Panc1 (cell line): ENCODE results near the gene JAKMIP3. TPM values are rescaled to one million over a fixed set of nuclear protein-coding genes. Genes with fewer than 3 reads are reported as not detected.

Experiments
- ATAC-seq: fragments of 200-7000 bp; cut with Tn5 transposase; 2 replicates; pipeline ENCODE4 v1.9.1; 2020; ENCODE audit warnings: mild to moderate bottlenecking, moderate library complexity
- BruUV-seq: library from RNA; stranded (reverse); fragments of 400-500 nt; replicated peaks from 2 replicates; lab custom pipeline; 2021; lab: Mats Ljungman, UMichigan
- CTCF ChIA-PET: fragments of 300-600 bp; sonication (Branson Sonifier 250); formaldehyde crosslinking; loops from one replicate; lab custom pipeline; 2022; ENCODE audit warnings: antibody characterized with exemption; lab: Charles Lee
- POLR2A ChIA-PET: fragments of 300-600 bp; sonication (Branson Sonifier 250); formaldehyde crosslinking; loops from one replicate; lab custom pipeline; 2022; ENCODE audit warnings: antibody characterized with exemption; lab: Charles Lee
- DNase-seq: peaks from one replicate; pipeline ENCODE4 v3.0.0-alpha.2; 2010; ENCODE audit warnings: low read depth, low spot score
- H3K27ac ChIP-seq: 2 replicates; pipeline ENCODE4 v1.5.1; 2011; ENCODE audit warnings: mild to moderate bottlenecking, low read length, inconsistent platforms
- H3K27me3 ChIP-seq: fragments of 200-500 bp; sonication (Bioruptor generic); 2 replicates; pipeline ENCODE4 v1.6.0; 2014; ENCODE audit warnings: low read length, inconsistent platforms; ENCODE audit not compliant: control insufficient read depth, insufficient read depth
- H3K36me3 ChIP-seq: fragments of 200-500 bp; sonication (Bioruptor generic); 2 replicates; pipeline ENCODE4 v1.5.1; 2014; ENCODE audit warnings: inconsistent platforms, mild to moderate bottlenecking, low read length, moderate library complexity; ENCODE audit not compliant: control insufficient read depth, insufficient read depth
- H3K4me1 ChIP-seq: 2 replicates; pipeline ENCODE4 v1.5.1; 2011; ENCODE audit warnings: inconsistent platforms, mild to moderate bottlenecking, low read length, moderate library complexity; ENCODE audit not compliant: control insufficient read depth, insufficient read depth
- H3K4me3 ChIP-seq, 2 experiments: 2 replicates each; pipeline ENCODE4 v1.5.1; 2011 to 2012; ENCODE audit warnings: low read depth in 2 of 2, low read length in 2 of 2, mild to moderate bottlenecking in 2 of 2, inconsistent platforms in 1 of 2, moderate library complexity in 1 of 2
- H3K9me3 ChIP-seq: fragments of 200-500 bp; sonication (Bioruptor generic); 2 replicates; pipeline ENCODE4 v1.5.1; 2014; ENCODE audit warnings: low read depth, mild to moderate bottlenecking, inconsistent platforms, low read length, moderate library complexity; ENCODE audit not compliant: control insufficient read depth, insufficient read depth
- POLR2AphosphoS5 ChIP-seq: IDR thresholded peaks from 2 replicates; pipeline ENCODE4 v1.6.1; 2012; ENCODE audit warnings: mild to moderate bottlenecking, low read depth, low read length, moderate library complexity
- SIN3A ChIP-seq: IDR thresholded peaks from 2 replicates; pipeline ENCODE4 v1.6.1; 2012; ENCODE audit warnings: low read depth, mild to moderate bottlenecking, low read length, moderate library complexity, borderline replicate concordance; ENCODE audit not compliant: insufficient read depth
- TCF7L2 ChIP-seq: IDR thresholded peaks from 2 replicates; pipeline ENCODE4 v1.6.1; 2011; ENCODE audit warnings: mild to moderate bottlenecking, low read depth, low read length, inconsistent platforms
- in situ Hi-C: cut with HindIII; loops from 2 replicates; pipeline ENCODE4 v1.10.0; 2016; ENCODE audit warnings: low sequenced_read_pairs, low pct_unique_long_range_greater_than_20kb
- intact Hi-C: fragments of 100-400 bp; cut with micrococcal nuclease; formaldehyde crosslinking; loops from one replicate; pipeline ENCODE4 v1.10.0; 2022; ENCODE audit not compliant: unreplicated experiment
- total RNA-seq: library from RNA; stranded (reverse); gene quantifications from one replicate; pipeline ENCODE4 v1.2.1, GENCODE V29; 2021; ENCODE audit not compliant: unreplicated experiment
- TF ChIP-seq, protein P1 (sequence below), 2 experiments: IDR thresholded peaks; 2 replicates each; pipeline ENCODE4 v1.6.1; 2011 to 2012; ENCODE audit warnings: low read depth in 2 of 2, control low read depth in 1 of 2, low read length in 1 of 2, mild to moderate bottlenecking in 1 of 2, moderate library complexity in 1 of 2; ENCODE audit not compliant: insufficient read depth in 1 of 2

JAKMIP3 gene
- total RNA-seq, 1 experiment from 2014 or later, result 1.5 TPM

GRCh38 chr10:132102717-132103110 is 37.0 kb downstream of the JAKMIP3 start:
- CTCF ChIA-PET, result no interaction called here
- no peaks in the 10 kb centered on the region for H3K9me3 ChIP-seq
- no peak for TF ChIP-seq POLR2AphosphoS5
- no peak for TF ChIP-seq SIN3A
- TF ChIP-seq, protein P1, sequence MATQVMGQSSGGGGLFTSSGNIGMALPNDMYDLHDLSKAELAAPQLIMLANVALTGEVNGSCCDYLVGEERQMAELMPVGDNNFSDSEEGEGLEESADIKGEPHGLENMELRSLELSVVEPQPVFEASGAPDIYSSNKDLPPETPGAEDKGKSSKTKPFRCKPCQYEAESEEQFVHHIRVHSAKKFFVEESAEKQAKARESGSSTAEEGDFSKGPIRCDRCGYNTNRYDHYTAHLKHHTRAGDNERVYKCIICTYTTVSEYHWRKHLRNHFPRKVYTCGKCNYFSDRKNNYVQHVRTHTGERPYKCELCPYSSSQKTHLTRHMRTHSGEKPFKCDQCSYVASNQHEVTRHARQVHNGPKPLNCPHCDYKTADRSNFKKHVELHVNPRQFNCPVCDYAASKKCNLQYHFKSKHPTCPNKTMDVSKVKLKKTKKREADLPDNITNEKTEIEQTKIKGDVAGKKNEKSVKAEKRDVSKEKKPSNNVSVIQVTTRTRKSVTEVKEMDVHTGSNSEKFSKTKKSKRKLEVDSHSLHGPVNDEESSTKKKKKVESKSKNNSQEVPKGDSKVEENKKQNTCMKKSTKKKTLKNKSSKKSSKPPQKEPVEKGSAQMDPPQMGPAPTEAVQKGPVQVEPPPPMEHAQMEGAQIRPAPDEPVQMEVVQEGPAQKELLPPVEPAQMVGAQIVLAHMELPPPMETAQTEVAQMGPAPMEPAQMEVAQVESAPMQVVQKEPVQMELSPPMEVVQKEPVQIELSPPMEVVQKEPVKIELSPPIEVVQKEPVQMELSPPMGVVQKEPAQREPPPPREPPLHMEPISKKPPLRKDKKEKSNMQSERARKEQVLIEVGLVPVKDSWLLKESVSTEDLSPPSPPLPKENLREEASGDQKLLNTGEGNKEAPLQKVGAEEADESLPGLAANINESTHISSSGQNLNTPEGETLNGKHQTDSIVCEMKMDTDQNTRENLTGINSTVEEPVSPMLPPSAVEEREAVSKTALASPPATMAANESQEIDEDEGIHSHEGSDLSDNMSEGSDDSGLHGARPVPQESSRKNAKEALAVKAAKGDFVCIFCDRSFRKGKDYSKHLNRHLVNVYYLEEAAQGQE (IDR thresholded peaks at IDR 0.05; ENCODE audit: insufficient read depth in 1 of 2, low read depth in 2 of 2, low read length in 1 of 2), result no peak
- no peaks in the 10 kb centered on the region for H3K4me1 ChIP-seq
- intact Hi-C loops (no loop called here), in situ Hi-C loops (no loop called here)
- ATAC-seq, result no peak
- POLR2A ChIA-PET, result no interaction called here
- no peaks in the 10 kb centered on the region for H3K36me3 ChIP-seq
- DNase-seq, result no peak
- H3K27me3 ChIP-seq, result no peaks in the 10 kb centered on the region
- H3K27ac ChIP-seq, result no peak overlapping the region
- no TSS peak for BruUV-seq
- no peak overlapping the region for H3K4me3 ChIP-seq

DNA sequence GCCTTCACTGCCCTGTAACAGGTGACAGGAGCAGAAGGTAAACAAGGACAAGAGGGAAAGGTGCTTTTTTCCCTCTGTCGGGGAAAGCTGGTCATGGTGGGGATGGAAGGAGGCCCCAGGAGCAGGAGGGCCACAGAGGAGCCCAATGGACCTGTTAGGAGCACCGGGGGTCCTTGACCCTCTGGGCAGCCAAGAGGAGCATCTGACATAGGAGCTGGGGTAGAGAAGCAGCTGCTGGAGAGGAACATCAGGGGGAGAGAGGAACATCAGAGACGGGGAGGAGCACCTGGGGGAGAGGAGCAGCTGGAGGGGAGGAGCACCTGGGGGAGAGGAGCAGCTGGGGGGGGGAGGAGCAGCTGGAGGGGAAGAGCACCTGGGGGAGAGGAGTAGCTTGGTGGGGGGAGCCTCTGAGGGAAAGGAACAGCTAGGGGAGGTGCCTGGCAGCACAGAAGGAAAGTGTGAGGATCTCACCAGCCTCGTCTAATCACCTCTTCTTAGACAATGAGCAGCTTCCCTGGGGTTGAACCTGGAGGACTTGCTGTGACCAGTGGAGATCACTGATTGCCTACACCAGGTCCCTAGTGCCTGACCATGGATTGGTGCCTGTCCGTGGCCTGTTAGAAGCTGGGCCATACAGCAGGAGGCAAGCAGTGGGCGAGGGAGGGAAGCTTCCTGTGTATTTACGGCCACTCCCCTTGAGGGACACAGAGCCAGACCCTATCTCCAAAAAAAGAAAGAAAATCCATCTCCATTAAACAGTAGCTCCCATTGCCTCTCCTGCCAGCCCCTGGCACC is 37.6 kb downstream of the JAKMIP3 start:
- 0 out of 2 replicates have a peak, but pooled peaks have one; percentile 18 for ATAC-seq
- Histone ChIP-seq H3K4me1 (no peaks in the 10 kb centered on the region), H3K4me3 (no peak overlapping the region), H3K27me3 (no peaks in the 10 kb centered on the region), H3K27ac (no peak overlapping the region), H3K9me3 (no peaks in the 10 kb centered on the region), H3K36me3 (no peaks in the 10 kb centered on the region)
- BruUV-seq, result no TSS peak
- intact Hi-C loops, result no loop called here
- CTCF ChIA-PET, result no interaction called here
- TF ChIP-seq POLR2AphosphoS5, result no peak
- in situ Hi-C loops, result no loop called here
- DNase-seq, result no peak
- POLR2A ChIA-PET, result no interaction called here

- intact Hi-C loops, result no loop called here
- ChIA-PET CTCF (no interaction called here), POLR2A (no interaction called here)
- no peak overlapping the region for H3K4me3 ChIP-seq
- H3K9me3 ChIP-seq, result no peaks in the 10 kb centered on the region
- no TSS peak for BruUV-seq
- no peaks in the 10 kb centered on the region for H3K27me3 ChIP-seq
- DNase-seq, result no peak
- in situ Hi-C loops, result no loop called here
- H3K36me3 ChIP-seq, result no peaks in the 10 kb centered on the region
- no peak overlapping the region for H3K27ac ChIP-seq
- no peak for ATAC-seq
- no peak for TF ChIP-seq TCF7L2
- no peaks in the 10 kb centered on the region for H3K4me1 ChIP-seq
Measured at GRCh38 chr10:132104062-132104461, 38.3 kb downstream of the JAKMIP3 start.
